ENCODE measurements around the gene RSPO3. TPM values are rescaled to one million over a fixed set of nuclear protein-coding genes. Genes with fewer than 3 reads are reported as not detected.
"Not testable (repeated sequence)": the region's sequence is repeated elsewhere in the genome, so short reads cannot be mapped to it uniquely, and the experiment has no call there.

Gene RSPO3
- polyA plus RNA-seq, 3 donors, result 14.4 to 22.3 (median 19.7) TPM

DNA sequence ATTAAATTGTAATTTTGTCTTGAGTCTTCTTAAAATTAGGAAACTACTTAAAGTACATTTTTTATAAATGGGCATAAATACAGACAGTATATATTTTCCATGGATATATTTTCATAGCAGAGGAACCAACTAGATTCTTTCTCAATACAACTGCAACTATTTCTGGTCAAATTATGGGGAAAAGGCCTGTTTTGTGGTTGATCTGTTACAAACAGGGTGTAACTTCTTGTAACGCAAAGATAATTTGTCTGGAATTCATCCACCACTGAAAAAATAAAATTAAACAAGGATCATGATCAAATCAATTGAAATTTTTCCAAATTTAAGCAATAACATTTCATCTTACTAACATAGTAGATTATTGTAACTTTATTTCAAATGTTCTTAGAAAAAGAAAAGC is 81.0 kb downstream of the RSPO3 start:
- no peak for DNase-seq (ENCODE audit: low read depth in 3 of 3, low spot score in 2 of 3)

DNA sequence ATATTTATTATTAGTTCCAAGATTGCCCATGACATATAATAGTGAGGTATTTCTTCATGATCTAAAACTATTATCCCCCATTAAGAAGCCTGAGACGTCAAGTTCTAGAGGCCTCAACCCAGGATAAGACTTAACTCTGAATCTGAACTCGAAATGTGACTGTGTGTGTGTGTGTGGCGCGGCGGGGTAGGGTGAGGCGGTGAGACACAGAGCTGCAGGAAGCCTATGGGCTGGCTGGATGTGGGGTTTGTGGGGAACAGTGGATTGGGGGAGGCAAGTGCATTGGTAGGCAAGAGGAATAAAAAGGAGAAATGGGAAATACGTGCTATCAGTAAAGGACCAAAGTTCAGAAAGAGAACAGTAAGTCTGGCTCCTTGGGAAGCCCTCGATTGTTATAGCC is 81.6 kb downstream of the RSPO3 start:
- no peak for DNase-seq (ENCODE audit: low read depth in 3 of 3, low spot score in 2 of 3)

DNA sequence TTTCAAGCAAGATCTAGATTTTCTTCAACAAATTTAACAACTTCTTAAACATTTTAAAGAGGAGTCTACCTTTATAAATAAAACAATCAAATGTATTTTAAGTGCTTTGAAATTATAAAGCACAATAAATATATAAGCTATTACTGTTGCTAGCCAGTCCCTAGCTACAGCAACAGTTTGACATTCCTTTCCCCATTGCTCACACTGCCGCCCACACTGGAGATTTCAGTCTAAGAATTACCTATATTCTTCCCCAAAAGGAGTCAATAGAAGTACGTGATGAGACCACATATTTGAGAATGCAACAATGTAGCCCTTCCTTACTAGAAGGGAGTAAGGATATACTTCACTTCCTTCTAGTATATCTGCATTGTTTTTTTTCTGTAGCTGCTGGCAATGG is 82.8 kb downstream of the RSPO3 start:
- no peak for DNase-seq (ENCODE audit: low read depth in 3 of 3, low spot score in 2 of 3)

DNA sequence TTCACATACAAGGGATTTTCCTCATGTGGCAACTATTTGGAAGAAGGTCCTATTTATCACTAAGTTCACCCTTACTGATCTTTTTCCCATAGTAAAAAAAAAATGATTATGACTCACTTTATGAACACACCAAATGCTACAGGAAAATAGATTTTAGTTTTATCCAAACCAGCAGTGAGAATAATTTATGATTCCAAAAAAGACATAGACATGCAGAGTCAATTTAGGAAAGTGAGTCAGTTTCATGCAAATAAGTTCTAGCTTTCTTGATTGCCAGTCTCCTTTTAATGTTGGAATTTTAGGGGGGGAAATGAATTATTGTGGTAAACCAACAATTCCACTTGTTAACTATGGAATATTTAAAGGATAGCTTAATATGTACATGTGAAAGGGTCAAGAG is 84.2 kb downstream of the RSPO3 start:
- DNase-seq (ENCODE audit: low read depth in 3 of 3, low spot score in 2 of 3), result no peak

DNA sequence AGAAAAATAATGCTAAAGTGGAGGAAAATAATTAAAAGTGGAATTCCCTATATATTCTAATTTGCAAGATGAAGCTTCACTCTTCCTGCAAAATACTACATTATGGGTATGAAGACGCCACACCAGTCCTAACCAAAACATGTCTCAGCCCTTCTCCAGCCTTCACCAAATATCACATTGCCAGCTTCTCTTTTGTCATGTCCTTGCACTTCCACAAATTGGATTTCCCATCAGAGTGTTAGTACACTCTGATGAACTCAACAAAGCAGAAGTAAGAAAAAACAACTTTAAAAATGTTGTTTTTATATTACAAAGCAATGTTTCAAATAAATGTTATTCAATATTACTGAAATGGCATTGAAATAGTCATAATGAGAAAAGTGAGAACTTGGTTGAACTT is 85.8 kb downstream of the RSPO3 start:
- DNase-seq (ENCODE audit: low read depth in 3 of 3, low spot score in 2 of 3), result no peak

DNA sequence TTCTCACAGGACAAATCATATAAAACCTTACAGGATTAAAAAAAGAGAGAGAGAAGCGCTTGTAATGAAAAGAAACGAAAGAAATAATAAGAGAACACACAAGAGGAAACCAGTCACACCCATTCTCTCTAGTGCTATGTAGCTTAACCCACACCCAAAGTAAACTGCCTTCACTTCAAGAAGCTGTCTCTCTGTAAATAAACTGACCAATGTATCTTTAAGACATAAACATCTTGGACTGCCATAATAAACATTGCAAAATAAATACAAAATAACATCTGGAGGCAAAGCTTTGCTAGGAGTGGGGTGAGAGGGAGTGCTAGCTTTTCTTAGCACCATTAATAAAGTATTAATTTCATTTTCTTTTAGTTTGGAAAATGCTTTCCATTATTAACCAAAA is 86.6 kb downstream of the RSPO3 start:
- DNase-seq (ENCODE audit: low read depth in 3 of 3, low spot score in 2 of 3), result no peak

DNA sequence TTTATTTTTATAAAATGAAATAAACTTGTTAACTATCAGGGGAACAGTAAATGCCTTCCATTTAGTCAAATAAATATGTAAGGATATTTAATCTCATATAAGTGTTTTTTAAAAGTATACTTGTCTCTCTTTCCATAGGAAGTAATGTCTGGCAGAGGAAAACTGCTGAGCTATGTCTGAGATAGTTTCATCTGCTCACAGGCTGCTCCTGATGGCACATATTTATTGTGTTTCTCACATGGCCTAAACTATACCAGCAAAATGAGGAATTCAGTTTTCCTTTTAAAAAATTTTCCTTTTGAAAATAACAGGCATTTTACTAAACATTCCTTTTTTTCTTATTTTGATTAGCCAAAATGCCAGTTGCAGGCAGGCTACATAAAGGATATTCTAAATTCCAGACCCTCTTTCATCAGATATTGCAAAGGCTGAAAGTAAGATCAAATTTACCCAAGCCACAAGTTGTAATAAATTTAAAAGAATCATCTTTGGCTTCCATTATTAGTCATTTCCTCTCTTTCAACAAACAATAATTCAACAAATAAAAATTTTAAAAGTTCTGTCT is 88.1 kb downstream of the RSPO3 start:
- no peak for DNase-seq (ENCODE audit: low read depth in 3 of 3, low spot score in 2 of 3)

DNA sequence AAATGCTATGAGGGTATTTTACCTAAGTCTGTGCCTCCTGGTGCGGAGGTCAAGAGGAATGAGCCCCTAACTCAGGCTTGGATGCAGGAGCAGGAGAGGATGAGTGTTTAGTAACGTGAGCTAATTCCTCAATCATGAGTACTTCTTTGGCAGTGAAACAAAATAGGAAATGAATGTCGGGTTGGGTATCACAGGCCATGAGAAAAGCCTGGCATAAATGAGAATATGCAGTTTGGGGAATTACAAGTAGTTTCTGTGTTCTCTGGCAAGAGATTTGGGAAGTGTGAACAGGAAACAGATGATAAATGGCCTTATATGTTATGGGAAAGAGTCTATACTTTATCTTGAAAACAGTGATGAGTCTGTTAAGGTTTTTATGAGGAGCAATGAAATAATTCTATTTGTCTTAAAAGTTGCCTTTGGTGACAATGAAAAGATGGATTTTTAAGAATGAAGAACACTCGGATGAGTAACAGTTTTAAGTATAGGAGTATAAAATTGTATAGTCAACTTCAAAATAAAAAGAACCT is 89.2 kb downstream of the RSPO3 start:
- no peak for DNase-seq (ENCODE audit: low read depth in 3 of 3, low spot score in 2 of 3)

DNA sequence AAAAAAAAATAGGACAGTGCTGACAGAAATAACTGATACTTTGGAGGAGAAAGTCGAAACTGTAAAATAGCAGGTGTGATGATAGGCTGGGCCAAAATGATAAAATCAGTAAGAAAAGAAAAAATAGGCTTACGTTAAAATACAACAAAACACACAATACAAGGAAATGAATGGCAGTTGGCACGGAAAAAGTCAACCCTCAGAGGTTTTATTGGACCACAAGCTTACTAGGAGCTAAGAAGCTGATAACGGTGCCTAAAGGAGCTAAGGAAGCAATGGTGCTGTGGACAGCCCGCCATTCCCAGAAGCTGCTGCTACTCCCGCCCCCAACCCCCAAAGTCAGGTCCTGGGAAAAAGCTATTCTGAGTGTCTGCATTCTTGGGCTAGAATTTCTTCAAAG is 92.3 kb downstream of the RSPO3 start:
- DNase-seq (ENCODE audit: low read depth in 3 of 3, low spot score in 2 of 3), result no peak

DNA sequence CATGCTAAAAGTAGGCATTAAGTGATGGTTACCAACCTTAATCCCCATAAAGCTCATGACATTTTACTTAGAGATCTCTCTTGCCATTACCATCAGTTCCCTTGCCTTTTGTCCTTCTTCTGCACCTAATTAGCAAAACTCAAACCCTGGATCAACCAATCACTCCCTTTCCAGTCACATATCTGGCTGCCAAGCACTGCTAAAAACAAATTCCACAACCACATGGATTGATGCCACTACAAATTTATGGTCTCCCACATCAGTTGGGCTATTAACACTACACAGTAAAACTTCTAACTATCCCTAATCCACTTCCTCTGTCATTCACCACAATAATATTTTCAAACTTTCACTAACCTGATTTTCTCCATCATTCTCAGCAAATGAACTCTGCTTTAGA is 93.9 kb downstream of the RSPO3 start:
- DNase-seq (ENCODE audit: low read depth in 3 of 3, low spot score in 2 of 3), result no peak

DNA sequence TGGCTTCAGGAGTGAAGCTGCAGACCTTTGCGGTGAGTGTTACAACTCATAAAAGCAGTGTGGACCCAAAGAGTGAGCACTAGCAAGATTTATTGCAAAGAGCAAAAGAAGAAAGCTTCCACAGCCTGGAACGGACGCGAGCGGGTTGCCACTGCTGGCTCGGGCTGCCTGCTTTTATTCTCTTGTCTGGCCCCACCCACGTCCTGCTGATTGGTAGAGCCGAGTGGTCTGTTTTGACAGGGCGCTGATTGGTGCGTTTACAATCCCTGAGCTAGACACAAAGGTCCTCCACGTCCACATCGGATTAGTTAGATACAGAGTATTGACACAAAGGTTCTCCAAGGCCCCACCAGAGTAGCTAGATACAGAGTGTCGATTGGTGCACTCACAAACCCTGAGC is 95.6 kb downstream of the RSPO3 start:
- not testable (repeated sequence) for DNase-seq (ENCODE audit: low read depth in 3 of 3, low spot score in 2 of 3)

DNA sequence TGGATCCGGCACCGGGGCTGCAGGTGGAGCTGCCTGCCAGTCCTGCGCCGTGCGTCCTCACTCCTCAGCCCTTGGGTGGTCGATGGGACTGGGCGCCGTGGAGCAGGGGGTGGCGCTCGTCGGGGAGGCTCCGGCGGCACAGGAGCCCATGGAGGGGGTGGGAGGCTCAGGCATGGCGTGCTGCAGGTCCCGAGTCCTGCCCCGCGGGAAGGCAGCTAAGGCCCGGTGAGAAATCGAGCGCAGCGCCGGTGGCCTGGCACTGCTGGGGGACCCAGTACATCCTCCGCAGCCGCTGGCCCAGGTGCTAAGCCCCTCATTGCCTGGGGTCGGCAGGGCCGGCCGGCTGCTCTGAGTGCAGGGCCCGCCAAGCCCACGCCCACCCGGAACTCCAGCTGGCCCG is 96.1 kb downstream of the RSPO3 start:
- DNase-seq (ENCODE audit: low read depth in 3 of 3, low spot score in 2 of 3), result not testable (repeated sequence)

DNA sequence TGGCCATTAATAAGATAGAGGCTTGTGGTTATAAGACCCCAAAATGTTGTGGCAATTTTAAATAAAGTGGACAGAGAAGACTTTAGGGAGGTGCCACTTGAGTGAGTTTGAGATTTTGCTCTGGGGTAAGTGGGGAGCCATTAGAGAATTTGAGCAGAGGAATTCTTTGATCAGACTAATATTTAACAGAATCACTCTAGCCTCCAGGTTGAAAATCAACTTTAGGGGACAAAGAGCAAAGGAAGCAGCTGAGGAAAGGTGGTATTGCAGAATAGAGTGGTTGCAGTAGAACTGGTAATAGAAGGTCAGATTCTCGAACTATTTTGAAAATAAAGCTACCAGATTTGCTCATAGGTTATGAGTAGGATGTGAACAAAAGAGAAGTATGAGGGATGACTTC is 97.5 kb downstream of the RSPO3 start:
- no peak for DNase-seq (ENCODE audit: low read depth in 3 of 3, low spot score in 2 of 3)

DNA sequence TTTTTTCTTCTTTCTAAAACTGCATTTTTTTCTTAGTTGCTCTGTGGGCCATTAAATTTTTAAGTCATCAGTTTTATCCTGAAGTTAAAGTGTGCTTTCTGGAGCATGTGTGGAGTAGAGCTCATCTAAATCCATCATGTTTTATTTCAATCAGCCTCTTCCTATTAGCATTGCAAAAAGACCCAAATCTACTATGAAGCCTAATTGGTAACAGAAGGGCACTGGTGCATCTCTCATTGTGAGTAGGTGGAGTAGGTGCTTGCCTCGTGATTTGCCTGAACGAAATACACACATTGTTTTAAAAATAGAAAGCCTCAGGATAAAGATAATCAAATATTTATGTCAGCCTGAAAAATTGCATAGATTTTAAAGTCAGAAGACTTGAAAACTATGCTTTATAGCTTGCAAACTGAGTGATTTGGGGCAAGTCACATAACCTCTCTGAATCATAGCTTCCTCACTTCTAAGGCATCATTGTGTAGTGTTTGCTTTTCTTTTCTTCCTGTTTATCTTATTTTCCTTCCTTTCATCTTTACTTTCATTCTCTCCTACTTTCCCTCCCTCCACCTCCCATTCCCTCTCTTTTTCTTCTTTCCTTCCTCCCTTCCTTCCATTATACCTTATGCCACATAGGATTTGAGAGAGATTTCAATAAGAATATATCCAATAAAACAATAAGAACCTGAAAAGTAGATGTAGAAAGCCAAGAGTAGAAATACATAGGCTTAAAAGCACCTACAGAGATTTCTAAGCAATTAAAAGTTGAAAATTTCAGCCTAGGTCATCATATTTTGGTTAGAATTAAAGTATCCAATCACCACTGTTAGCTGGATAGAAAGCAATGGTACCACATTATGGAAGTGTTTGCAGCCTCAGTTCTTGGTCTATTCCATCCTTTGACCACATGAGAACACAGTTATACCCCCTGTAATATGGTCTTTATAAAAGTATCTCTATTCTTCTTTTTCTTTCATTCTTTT is 98.6 kb downstream of the RSPO3 start:
- no peak for DNase-seq (ENCODE audit: low read depth in 3 of 3, low spot score in 2 of 3)

DNA sequence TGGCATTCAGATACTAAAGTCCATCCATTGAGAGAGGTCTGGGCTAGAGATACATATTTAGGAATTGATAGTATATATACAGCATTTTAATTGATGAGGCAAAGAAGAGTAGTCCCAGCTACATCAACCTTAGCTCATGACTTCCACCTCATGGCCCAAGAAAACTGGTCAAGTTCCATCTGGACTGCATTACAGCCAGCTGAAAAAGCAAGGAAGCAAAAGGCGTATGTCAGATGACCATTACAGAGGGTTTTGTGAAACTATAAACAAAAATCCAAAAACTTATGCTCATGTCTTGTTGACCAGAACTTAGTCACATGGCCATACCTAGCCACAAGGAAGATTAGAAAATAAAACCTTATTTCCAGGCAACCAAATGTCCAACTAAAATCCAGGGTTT is 101.4 kb downstream of the RSPO3 start:
- DNase-seq (ENCODE audit: low read depth in 3 of 3, low spot score in 2 of 3), result no peak

DNA sequence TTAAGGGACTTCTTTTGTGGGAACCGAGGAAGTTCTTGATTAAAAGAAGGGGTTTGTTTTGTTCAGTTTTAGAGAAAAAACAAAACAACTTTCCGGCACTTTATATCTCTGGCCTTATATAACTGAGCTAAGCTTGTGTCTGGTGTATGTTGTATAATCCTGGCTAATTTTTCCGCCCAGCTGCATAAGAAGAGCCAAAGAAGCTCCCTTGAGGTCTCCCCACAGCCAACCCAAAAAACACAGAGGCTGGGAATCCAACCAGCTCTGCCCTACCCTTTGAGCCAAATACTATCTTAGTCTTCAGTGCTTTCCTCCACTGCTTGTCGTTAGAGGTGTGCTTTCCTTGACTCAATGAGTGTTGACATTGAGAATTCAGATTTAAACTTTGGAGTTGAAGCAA is 102.7 kb downstream of the RSPO3 start:
- DNase-seq (ENCODE audit: low read depth in 3 of 3, low spot score in 2 of 3), result no peak

DNA sequence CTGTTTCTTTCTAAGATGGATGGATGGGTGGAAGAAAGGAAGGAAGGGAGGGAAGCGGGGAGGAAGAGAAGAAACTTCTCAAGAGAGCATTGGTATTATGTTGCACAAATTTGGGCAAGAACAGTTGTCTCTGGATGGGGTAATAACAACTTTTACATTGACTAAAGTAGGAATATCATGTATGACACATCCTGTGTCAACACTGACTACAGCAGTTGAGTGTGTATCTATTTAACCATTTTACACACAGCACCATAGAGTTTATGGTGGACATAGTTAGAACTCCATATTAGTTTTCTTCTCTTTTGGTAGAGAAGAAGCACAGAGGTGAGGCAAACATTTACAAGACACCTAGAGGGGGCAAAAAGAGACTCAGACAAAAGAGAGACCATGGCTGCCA is 103.9 kb downstream of the RSPO3 start:
- DNase-seq (ENCODE audit: low read depth in 3 of 3, low spot score in 2 of 3), result no peak

DNA sequence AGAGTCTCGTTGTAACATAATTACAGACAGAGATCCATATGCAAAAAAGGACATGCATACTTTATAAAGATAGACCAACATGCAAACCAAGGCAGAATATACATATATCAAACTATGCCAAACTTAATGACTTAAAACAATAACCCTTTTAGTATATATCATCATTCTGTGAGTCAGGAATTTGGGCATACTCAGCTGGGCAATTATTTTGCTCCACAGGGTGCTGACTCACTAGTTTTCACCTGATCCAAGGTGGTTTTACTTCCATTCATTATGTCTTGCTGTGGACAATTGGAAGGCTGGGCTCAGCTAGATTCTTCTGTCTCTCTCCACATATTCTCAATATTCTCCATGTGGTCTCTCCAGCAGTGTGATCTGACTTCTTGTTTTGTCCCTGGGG is 107.0 kb downstream of the RSPO3 start:
- DNase-seq (ENCODE audit: low read depth in 3 of 3, low spot score in 2 of 3), result no peak

DNA sequence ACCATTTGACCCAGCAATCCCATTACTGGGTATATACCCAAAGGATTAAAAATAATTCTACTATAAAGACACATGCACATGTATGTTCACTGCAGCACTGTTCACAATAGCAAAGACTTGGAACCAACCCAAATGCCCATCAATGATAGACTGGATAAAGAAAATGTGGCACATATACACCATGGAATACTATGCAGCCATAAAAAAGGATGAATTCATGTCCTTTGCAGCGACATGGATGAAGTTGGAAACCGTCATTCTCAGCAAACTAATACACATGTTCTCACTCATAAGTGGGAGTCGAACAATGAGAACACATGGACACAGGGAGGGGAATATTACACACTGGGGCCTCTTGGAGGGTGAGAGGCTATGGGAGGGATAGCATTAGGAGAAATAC is 115.3 kb downstream of the RSPO3 start:
- DNase-seq (ENCODE audit: low read depth in 3 of 3, low spot score in 2 of 3), result not testable (repeated sequence)

DNA sequence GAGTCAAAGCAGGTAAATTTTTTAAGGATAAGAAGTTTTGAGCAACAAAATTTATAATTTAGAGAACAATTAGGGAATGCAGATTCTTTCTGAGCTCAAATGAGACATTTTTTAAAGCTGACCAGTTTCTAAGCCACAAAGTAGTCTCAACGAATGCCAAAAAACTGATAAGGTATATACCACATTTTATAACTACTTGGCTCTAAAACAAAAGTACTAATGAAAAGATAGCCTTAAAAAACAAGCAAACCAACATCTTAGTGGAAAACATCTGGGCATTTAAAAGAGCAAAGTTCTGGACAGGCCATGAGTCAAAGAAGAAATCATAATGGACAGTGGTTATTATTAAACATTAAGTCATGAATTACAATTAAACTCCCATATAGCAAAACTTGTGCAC is 125.0 kb downstream of the RSPO3 start:
- no peak for DNase-seq (ENCODE audit: low read depth in 3 of 3, low spot score in 2 of 3)
